ENCODE data around the gene RGS1. TPM values are rescaled to one million over a fixed set of nuclear protein-coding genes. Genes with fewer than 3 reads are reported as not detected.

Gene RGS1
- polyA plus RNA-seq, 1 donor from 2014 or later = 119 TPM

DNA sequence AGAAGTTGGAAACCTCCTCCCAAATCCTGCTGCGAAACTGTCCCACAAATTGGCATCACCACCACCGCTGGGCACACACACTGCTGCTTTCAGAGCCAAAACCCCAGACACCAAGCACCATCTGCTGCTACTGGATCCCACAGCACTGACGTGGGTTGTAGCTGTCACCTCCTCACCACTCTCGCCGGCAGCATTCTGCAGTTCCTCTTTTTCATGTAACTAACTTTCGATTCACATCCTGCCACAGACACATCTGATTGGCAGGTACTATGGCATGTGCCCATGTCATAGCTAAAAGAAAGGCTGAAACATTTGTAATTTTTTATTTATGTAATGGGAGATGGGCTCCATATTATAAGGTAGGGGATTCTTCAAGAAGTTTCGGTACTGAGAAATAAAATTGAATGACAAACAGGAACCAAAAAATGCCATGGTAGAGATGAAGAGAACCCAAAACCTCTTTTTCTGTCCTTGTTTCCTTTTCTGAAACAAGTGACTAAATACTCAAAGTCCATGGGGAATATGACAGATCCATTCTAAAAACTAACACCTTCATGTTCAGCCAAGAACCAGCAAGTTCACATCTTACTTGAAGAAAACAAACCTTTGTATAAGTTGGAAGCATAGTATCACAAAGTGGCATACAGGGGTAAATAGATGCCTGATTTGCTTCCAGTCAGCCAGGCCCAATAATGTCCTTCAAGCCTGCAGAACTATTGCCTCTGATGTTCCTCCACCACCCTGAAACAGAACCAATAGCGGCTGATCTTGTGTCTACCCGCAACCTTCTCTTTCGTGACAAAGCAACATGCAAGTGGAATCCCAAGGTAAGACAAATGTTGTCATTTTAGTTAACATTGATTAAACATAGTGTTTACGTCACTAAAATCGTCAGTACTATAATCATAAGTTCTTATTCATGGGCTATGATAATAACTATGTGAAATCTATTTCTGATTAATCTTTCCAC is 33.8 kb downstream of the RGS1 start:
- H3K4me1 Mint-ChIP-seq = peaks cover 16 to 19% (median 19%) of the 10 kb centered on the region in 3 donors
- H3K36me3 Mint-ChIP-seq = no peaks in the 10 kb centered on the region
- H3K27ac Mint-ChIP-seq = peak overlapping the region; percentile 47 to 97 (median 97)
- peaks cover 2% of the 10 kb centered on the region for H3K27me3 Mint-ChIP-seq
- peak overlapping the region in 1 of 4 donors; percentile 6 for H3K4me3 Mint-ChIP-seq
- H3K9me3 Mint-ChIP-seq = no peaks in the 10 kb centered on the region

DNA sequence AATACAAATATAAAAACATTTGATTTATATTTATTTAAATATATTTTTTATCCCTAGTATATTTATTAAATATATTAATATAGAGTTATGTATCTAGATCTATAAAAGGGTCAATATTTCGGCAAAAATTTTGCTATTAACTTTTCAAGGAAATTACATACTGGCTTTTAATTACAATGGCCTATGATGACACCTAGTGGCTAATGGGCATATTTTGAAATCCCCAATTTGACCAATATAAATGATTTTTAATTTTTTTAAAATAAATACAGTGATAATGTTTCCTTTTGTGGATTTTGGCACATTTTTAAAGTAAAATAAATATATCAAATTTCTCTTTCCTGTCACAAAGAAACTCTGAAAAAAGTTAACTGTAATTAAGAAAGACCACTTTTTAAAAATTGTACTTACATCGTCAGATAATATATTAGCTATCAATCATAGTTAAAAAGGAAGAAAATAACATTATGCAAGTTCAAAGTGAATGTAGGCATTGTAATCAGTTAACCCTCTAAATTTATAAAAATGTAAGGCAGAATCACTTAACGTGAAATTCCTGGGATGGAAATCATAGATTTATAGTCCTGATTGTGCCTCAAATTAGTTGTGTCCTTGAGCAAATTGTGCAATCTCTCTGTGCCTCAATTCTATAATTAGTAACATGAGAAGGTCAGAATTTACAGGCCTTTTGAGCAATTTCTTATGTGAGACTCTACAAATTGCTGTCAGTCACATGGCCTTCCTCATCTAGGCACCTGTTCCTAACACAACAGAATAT is 34.7 kb downstream of the RGS1 start:
- H3K27ac Mint-ChIP-seq = peak overlapping the region in 2 of 3 donors; percentile 47 to 97
- peaks cover 10 to 16% (median 15%) of the 10 kb centered on the region in 3 donors for H3K4me1 Mint-ChIP-seq
- no peaks in the 10 kb centered on the region for H3K9me3 Mint-ChIP-seq
- H3K4me3 Mint-ChIP-seq = no peak overlapping the region
- H3K27me3 Mint-ChIP-seq = peaks cover 4% of the 10 kb centered on the region
- H3K36me3 Mint-ChIP-seq = no peaks in the 10 kb centered on the region

DNA sequence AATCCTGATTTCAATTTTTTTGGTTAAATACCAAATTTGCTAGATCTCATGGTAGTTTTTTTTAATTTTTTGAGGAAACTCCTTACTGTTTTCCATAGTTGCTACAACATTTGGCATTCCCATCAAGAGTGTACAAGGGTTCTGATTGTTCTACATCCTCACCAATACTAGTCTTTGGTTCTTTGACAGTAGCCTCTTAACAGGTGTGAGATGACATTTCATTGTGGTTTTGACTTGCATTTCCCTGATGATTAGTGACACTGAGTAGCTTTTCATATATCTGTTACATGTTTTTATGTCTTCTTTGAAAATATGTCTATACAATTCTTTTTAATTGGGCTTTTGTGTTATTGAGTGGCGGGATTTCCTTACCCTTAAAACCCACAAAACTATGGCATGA is 39.5 kb downstream of the RGS1 start:
- no peak overlapping the region for H3K4me3 Mint-ChIP-seq
- H3K36me3 Mint-ChIP-seq = no peaks in the 10 kb centered on the region
- H3K9me3 Mint-ChIP-seq = no peaks in the 10 kb centered on the region
- peaks cover 6% of the 10 kb centered on the region for H3K27me3 Mint-ChIP-seq
- no peaks in the 10 kb centered on the region for H3K4me1 Mint-ChIP-seq
- peak overlapping the region in 1 of 3 donors; percentile 84 for H3K27ac Mint-ChIP-seq

DNA sequence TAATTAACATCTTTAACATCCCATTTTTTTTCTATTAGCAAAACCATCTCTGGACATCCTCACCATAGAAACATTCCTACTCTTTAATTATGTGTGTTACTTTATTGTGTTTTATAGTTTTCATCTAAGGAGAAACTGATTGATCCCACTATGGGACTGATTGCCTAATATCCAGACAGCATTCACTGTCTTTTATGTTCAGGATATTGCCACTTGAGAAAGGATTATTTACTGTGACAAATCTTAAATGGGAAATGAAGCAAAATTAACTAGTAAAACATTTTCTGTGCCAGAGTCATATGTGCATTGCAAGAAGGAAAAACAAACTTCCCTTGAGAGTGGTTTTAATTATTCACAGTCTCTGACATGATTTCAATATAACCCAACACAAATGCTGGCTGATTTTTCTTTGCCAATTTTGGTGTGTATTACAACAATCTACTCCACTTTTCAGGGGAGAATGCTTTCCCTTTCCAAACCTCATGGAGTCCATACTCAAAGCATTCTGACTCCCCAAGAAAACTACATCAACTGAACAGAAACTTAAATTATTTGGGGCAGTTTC is 44.6 kb downstream of the RGS1 start:
- Mint-ChIP-seq H3K4me3 (no peak overlapping the region), H3K4me1 (peaks cover 0 to 2% (median 0%) of the 10 kb centered on the region in 3 donors), H3K27ac (no peak overlapping the region), H3K9me3 (peaks cover 3 to 5% (median 3%) of the 10 kb centered on the region in 3 donors), H3K36me3 (peaks cover 2% of the 10 kb centered on the region), H3K27me3 (peaks cover 46% of the 10 kb centered on the region)

DNA sequence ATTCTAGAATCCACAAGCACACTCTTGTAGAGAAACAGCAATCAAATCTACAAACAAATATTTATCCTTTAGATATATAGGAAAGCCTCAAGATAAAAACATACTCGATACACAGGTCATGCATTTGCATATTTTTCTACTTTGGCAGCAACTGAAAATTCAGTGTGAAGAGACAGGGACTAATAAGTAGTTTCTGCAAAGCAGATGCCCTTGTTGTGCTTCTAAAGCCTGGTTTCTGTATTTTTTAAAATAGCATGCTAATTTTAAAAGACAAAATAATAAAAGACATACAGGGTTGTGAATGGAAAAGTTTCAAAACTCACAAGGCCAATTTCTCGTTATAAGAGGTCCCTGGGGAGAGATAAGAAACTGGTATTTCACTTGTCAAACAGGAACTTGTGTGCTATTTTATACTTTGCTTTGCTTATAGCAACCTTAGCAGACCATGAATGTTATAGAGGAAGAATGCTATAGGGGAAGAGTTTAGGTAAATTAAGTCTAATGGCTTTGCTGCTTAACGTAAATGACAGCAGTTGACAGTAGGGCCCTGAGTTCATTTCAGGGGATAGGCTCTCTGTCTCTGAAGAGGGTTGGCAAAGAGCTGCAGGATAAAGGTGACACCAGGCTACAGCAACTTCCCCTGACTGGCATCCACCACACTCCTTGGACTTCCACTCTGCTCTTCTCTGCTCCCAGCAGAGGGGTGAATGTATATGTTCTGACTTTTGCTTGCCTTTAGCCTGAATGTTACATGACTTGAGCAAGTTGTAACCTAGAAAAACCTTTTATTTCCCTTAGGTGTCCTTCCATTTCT is 51.0 kb downstream of the RGS1 start:
- Mint-ChIP-seq H3K27ac (peak overlapping the region in 1 of 3 donors; percentile 14), H3K27me3 (peaks cover 67% of the 10 kb centered on the region), H3K4me1 (peaks cover 6 to 10% (median 10%) of the 10 kb centered on the region in 3 donors), H3K9me3 (peaks cover 3% of the 10 kb centered on the region in 3 donors), H3K4me3 (peak overlapping the region in 2 of 4 donors; percentile 40 to 61), H3K36me3 (no peaks in the 10 kb centered on the region)

DNA sequence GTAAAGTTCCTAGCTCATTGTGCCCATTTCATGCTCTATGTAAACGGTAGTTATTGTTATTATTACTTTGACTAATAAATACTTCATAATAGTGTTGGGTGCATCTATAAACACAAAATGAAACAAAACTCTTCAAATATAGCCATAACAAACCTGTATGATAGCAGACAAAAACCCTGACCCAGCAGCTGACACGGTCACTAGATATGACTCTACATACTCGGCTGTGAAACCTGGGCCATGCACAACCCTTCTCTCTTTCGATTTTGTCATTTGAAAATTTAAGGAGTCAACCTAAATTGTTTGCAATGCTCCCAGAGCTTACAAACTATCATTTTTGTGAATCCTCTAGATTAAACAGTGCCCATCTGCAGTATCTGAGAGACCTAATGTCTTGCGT is 52.3 kb downstream of the RGS1 start:
- Mint-ChIP-seq H3K27me3 (peaks cover 61% of the 10 kb centered on the region), H3K36me3 (no peaks in the 10 kb centered on the region), H3K4me1 (peaks cover 6 to 10% (median 8%) of the 10 kb centered on the region in 3 donors), H3K4me3 (no peak overlapping the region), H3K9me3 (peaks cover 0 to 3% (median 0%) of the 10 kb centered on the region in 3 donors), H3K27ac (no peak overlapping the region)

DNA sequence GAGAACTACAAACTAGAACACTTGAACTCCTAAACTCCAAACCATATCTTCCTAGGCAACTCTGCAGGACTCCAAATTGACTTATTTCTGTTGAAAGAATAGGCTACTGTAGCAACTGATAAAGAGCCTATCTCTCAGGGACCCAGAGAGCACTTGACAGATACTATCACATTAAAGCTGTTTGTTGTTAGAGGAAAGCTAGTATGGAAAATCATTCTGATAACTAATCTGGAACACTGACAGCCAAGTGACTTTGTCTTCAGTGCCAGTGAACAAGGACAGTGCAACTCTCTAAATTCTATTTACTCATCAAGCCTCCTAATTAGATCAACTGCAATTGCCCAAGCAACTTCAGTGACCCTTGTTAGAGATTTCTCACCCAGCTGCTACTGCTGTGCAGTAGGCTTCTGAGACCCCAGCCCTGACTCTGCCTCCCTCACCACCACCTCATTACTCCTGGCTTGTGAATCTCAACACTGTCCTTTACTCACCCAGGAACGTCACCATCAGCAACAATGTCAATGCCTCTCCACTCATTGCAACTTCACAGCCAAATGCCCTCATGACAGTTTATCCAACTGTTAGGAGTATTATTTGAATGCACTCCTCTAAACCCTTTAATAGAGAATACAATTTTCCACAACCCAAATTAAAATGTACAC is 53.0 kb downstream of the RGS1 start:
- H3K4me1 Mint-ChIP-seq = peaks cover 6 to 10% (median 8%) of the 10 kb centered on the region in 3 donors
- H3K27ac Mint-ChIP-seq = no peak overlapping the region
- H3K9me3 Mint-ChIP-seq = peaks cover 0 to 3% (median 0%) of the 10 kb centered on the region in 3 donors
- peaks cover 61% of the 10 kb centered on the region for H3K27me3 Mint-ChIP-seq
- H3K4me3 Mint-ChIP-seq = no peak overlapping the region
- H3K36me3 Mint-ChIP-seq = no peaks in the 10 kb centered on the region

DNA sequence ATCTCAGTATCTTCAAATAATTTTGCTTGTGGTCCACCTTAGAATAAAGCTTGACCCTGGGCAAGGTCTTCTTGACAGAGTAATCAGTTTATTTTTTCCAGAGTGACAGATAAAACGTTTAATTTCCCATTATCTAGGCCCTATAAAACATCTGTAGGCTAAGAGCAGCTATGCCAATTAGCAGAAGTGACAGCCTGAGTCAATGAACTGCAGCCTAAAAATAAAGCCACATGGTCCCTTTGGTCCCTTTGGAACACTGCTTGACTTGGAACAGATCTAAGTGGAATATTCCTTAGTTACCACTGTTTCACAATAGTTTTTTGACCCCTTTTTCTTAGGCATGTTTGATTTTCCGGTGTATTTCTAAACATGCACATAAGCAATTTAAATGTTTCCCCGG is 54.0 kb downstream of the RGS1 start:
- H3K27me3 Mint-ChIP-seq = peaks cover 55% of the 10 kb centered on the region
- H3K27ac Mint-ChIP-seq = no peak overlapping the region
- peaks cover 6 to 10% (median 8%) of the 10 kb centered on the region in 3 donors for H3K4me1 Mint-ChIP-seq
- H3K4me3 Mint-ChIP-seq = no peak overlapping the region
- H3K9me3 Mint-ChIP-seq = no peaks in the 10 kb centered on the region
- no peaks in the 10 kb centered on the region for H3K36me3 Mint-ChIP-seq

Other genes with a start within 250 kb of the RGS1 start
- 0.33 TPM for gene RGS13, start 60.4 kb downstream of the RGS1 start, polyA plus RNA-seq
- gene RGS2, start 233.3 kb downstream of the RGS1 start, polyA plus RNA-seq = 244 TPM